Hepatocyte (in vitro differentiated cells): ENCODE results near the gene MAD1L1.

ENCODE experiments used
- CTCF ChIP-seq: fragments of 200-600 bp; sonication (generic); IDR thresholded peaks from 2 replicates; pipeline ENCODE4 v1.5.1; 2016; ENCODE audit warnings: antibody characterized with exemption, mild to moderate bottlenecking; ENCODE audit not compliant: poor library complexity
- EZH2phosphoT487 ChIP-seq: fragments of 200-600 bp; sonication (generic); IDR thresholded peaks from one replicate; pipeline ENCODE4 v1.6.1; 2018; ENCODE audit warnings: antibody characterized with exemption, mild to moderate bottlenecking, low read depth, moderate library complexity; ENCODE audit not compliant: unreplicated experiment, severe bottlenecking

- no peak for TF ChIP-seq EZH2phosphoT487
- TF ChIP-seq CTCF: no peak
These were observed 193.6 kb downstream of the MAD1L1 start for GRCh38 chr7:2038931-2039728.
